Measurements from ENCODE around the gene NXNL1. TPM values are rescaled to one million over a fixed set of nuclear protein-coding genes. Genes with fewer than 3 reads are reported as not detected.

NXNL1 gene
- total and polyA plus RNA-seq, 9 of the 15 experiments (the other 6 are each of a cell fraction or from before 2014, with no cell fraction given): not detected

DNA sequence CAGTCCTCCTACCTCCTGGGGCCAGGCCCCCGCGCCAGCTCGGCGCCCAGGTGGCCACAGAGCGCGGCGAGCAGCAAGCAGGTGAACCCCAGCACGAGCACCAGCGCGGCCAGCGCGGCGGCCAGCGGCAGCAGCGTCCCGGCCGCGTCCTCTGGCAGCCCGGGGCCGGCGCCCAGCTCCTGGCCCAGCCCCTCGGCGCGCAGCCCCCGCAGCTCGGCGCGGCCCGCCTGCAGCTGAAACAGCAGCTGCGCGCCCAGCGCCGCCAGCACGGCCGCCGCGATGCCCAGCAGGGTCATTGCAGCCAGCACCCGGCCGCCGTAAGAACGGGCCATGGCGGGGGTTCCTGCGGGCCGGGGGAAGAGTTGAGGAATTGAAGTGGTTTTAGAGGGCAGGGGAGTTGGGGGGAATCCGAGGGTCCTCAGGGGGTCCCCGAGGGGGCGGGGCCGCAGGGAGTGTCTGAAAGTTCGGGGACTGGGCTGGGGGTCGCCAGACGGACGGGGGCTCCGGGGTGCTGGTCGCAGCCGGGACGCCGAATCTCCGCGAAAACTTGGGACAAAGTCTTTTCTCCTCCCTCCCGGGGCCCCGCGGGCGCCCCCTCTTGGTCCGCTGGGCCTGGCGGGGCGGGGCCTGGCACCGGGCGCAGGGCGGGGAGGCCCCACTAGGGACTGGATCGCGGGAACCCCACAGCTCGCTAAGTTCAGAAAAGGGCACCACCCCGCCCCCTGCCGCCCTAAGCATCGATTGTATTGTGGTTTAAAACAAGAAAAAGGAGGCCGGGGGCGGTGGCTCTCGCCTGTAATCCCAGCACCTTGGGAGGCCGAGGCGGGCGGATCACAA lies 12.4 kb downstream of the NXNL1 start, which contains the start of gene TMEM221:
TSS of gene TMEM221 (minus strand) at position 538 of the 837 bp plus-strand sequence. CDS start at position 332, 206 bp downstream.
- Histone ChIP-seq H3K27ac (ENCODE audit: extremely low read depth, low read depth, low read length) (no peak within 1 kb of the TSS), H4K20me1 (replicated peaks; ENCODE audit: control insufficient read depth, insufficient read depth, low read length) (no peaks in the 10 kb centered on the region), H3K4me3 (peak within 1 kb of the TSS; percentile 43), H3K36me3 (ENCODE audit: control insufficient read depth, insufficient read depth, low read length) (no peaks in the 10 kb centered on the region), H2AFZ (ENCODE audit: low read depth, low read length) (peak within 1 kb of the TSS; percentile 65; the same call in 1 of the 2 replicates), H3K9me3 (replicated peaks; ENCODE audit: control insufficient read depth, insufficient read depth, low read depth, low read length) (no peaks in the 10 kb centered on the region), H3K9ac (ENCODE audit: insufficient read depth in 1 of 2, low read depth in 2 of 2, low read length in 2 of 2) (peak within 1 kb of the TSS in 1 of 2 experiments; percentile 89; a peak in 2 of 4 replicates), H3K79me2 (ENCODE audit: control insufficient read depth, insufficient read depth, low read length) (no peaks in the 10 kb centered on the region), H3K4me1 (replicated peaks in 1 of 2; ENCODE audit: control insufficient read depth in 2 of 2, insufficient read depth in 2 of 2, low read length in 2 of 2) (peaks cover 9 to 27% of the 10 kb centered on the region in 2 experiments; a peak in 4 of 5 replicates), H3K9me1 (ENCODE audit: control insufficient read depth, insufficient read depth, low read length) (no peaks in the 10 kb centered on the region), H3K27me3 (ENCODE audit: control insufficient read depth in 2 of 2, insufficient read depth in 2 of 2, low read length in 2 of 2) (peaks cover 0 to 10% of the 10 kb centered on the region in 2 experiments; a peak in 2 of 5 replicates), H3K4me2 (ENCODE audit: insufficient read depth, low read length) (peak within 1 kb of the TSS; percentile 57; the same call in 1 of the 2 replicates)
- 3% methylated on average over 47 of the region's 81 CpGs for WGBS (ENCODE audit: insufficient coverage, low coverage, missing lambda C conversion rate)
- in situ Hi-C loops (cut with MboI): loop anchor here (5.0 kb wide), 1 partner anchor 409 kb away; the partner anchor contains the start of gene RPL18A
- peak; percentile 85 for ATAC-seq
- DNase-seq (ENCODE audit: extremely low read depth in 1 of 4, low spot score in 3 of 4): peak; percentile 65 to 91 (median 84)
- BruUV-seq (replicated peaks): no TSS peak
- intact Hi-C loops (cut with micrococcal nuclease): loop anchor here (2.0 kb wide), 1 partner anchor 54 kb away; the partner anchor contains the start of gene CCDC194
- CTCF ChIA-PET (ENCODE audit: low intra/inter-chr PET ratio): interaction anchor here (0.6 to 1.1 kb wide), 2 partner anchors 54 to 1439 kb away, joined by 3 read pairs; no protein-coding TSS in a partner anchor
- POLR2A ChIA-PET: interaction anchor here (0.5 to 1.3 kb wide), 5 partner anchors 18 to 833 kb away, joined by 3 to 5 read pairs (median 4); partner anchors contain the start of genes JUND, MVB12A and PGLS
- FAIRE-seq: no peak
- TF ChIP-seq NFIC (IDR thresholded peaks at IDR 0.05): no peak
- TF ChIP-seq CXXC5 (CRISPR knock-in tag; IDR thresholded peaks at IDR 0.05): 0 out of 2 replicates have a peak, but pooled peaks have one; percentile 25
- TF ChIP-seq SMAD4 (CRISPR knock-in tag; conservative IDR thresholded peaks at IDR 0.05): peak; percentile 43; the same call in 1 of the 2 replicates
- peak; percentile 51 for TF ChIP-seq ADNP (tag; IDR thresholded peaks at IDR 0.05)
- TF ChIP-seq EGR1 (conservative IDR thresholded peaks at IDR 0.05): peak; percentile 34; the same call in 1 of the 2 replicates
- TF ChIP-seq NR2C2 (CRISPR knock-in tag; IDR thresholded peaks at IDR 0.05): peak; percentile 93
- TF ChIP-seq NR2C2 (tag; IDR thresholded peaks at IDR 0.05): peak; percentile 91
- peak; percentile 53 for TF ChIP-seq SP1 (CRISPR knock-in tag; IDR thresholded peaks at IDR 0.05)
- 0 out of 4 replicates have a peak, but pooled peaks of 1 of the 2 experiments have one; percentile 36 for TF ChIP-seq HDAC1 (IDR thresholded peaks at IDR 0.05)
- TF ChIP-seq NONO (IDR thresholded peaks at IDR 0.05; ENCODE audit: low read depth in 2 of 2, low read length in 1 of 2): 0 out of 4 replicates have a peak, but pooled peaks of 1 of the 2 experiments have one; percentile 15
- TF ChIP-seq, protein P1, sequence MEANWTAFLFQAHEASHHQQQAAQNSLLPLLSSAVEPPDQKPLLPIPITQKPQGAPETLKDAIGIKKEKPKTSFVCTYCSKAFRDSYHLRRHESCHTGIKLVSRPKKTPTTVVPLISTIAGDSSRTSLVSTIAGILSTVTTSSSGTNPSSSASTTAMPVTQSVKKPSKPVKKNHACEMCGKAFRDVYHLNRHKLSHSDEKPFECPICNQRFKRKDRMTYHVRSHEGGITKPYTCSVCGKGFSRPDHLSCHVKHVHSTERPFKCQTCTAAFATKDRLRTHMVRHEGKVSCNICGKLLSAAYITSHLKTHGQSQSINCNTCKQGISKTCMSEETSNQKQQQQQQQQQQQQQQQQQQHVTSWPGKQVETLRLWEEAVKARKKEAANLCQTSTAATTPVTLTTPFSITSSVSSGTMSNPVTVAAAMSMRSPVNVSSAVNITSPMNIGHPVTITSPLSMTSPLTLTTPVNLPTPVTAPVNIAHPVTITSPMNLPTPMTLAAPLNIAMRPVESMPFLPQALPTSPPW (CRISPR knock-in tag; IDR thresholded peaks at IDR 0.05): peak; percentile 81
- TF ChIP-seq, protein P2, sequence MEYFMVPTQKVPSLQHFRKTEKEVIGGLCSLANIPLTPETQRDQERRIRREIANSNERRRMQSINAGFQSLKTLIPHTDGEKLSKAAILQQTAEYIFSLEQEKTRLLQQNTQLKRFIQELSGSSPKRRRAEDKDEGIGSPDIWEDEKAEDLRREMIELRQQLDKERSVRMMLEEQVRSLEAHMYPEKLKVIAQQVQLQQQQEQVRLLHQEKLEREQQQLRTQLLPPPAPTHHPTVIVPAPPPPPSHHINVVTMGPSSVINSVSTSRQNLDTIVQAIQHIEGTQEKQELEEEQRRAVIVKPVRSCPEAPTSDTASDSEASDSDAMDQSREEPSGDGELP (CRISPR knock-in tag; IDR thresholded peaks at IDR 0.05; ENCODE audit: borderline replicate concordance): 0 out of 2 replicates have a peak, but pooled peaks have one; percentile 28
- peak; percentile 7; the same call in 1 of the 2 replicates for TF ChIP-seq GATAD2B (IDR thresholded peaks at IDR 0.05; ENCODE audit: borderline replicate concordance)
- no peak for TF ChIP-seq E2F3 (CRISPR knock-in tag; IDR thresholded peaks at IDR 0.05)
- TF ChIP-seq, protein P3, sequence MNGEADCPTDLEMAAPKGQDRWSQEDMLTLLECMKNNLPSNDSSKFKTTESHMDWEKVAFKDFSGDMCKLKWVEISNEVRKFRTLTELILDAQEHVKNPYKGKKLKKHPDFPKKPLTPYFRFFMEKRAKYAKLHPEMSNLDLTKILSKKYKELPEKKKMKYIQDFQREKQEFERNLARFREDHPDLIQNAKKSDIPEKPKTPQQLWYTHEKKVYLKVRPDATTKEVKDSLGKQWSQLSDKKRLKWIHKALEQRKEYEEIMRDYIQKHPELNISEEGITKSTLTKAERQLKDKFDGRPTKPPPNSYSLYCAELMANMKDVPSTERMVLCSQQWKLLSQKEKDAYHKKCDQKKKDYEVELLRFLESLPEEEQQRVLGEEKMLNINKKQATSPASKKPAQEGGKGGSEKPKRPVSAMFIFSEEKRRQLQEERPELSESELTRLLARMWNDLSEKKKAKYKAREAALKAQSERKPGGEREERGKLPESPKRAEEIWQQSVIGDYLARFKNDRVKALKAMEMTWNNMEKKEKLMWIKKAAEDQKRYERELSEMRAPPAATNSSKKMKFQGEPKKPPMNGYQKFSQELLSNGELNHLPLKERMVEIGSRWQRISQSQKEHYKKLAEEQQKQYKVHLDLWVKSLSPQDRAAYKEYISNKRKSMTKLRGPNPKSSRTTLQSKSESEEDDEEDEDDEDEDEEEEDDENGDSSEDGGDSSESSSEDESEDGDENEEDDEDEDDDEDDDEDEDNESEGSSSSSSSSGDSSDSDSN (IDR thresholded peaks at IDR 0.05; ENCODE audit: borderline replicate concordance in 1 of 2, low read depth in 2 of 2, low read length in 2 of 2): peak; percentile 56 to 72; a peak in 1 of 4 replicates
- TF ChIP-seq CAMTA2 (CRISPR knock-in tag; conservative IDR thresholded peaks at IDR 0.05): no peak
